HuH-7 (cell line): ENCODE measurements around the gene ADCY1.

Source experiments
- DNase-seq: peaks from one replicate; pipeline ENCODE4 v3.0.0; 2011; ENCODE audit warnings: low spot score

The ADCY1 gene

GRCh38 chr7:45578022-45578421 is 3.9 kb downstream of the ADCY1 start:
- DNase-seq = no peak

GRCh38 chr7:45578467-45578866 is 4.3 kb downstream of the ADCY1 start:
- no peak for DNase-seq

GRCh38 chr7:45579391-45579801 is 5.2 kb downstream of the ADCY1 start:
- DNase-seq = no peak

- no peak for DNase-seq
These were observed 6.1 kb downstream of the ADCY1 start for GRCh38 chr7:45580053-45580872.

GRCh38 chr7:45581271-45581780 is 7.2 kb downstream of the ADCY1 start:
- no peak for DNase-seq

GRCh38 chr7:45582136-45582749 is 8.1 kb downstream of the ADCY1 start:
- DNase-seq = no peak

GRCh38 chr7:45582868-45583277 is 8.7 kb downstream of the ADCY1 start:
- DNase-seq = no peak

GRCh38 chr7:45583296-45583695 is 9.1 kb downstream of the ADCY1 start:
- no peak for DNase-seq

GRCh38 chr7:45584261-45585210 is 10.4 kb downstream of the ADCY1 start:
- DNase-seq = no peak

GRCh38 chr7:45585628-45586027 is 11.5 kb downstream of the ADCY1 start:
- DNase-seq = no peak

GRCh38 chr7:45586542-45587520 is 12.7 kb downstream of the ADCY1 start:
- DNase-seq = no peak

GRCh38 chr7:45588466-45588865 is 14.3 kb downstream of the ADCY1 start:
- no peak for DNase-seq

- no peak for DNase-seq
These were observed 14.9 kb downstream of the ADCY1 start for GRCh38 chr7:45589061-45589460.

GRCh38 chr7:45589915-45590678 is 15.9 kb downstream of the ADCY1 start:
- DNase-seq = no peak

GRCh38 chr7:45590679-45591057 is 16.5 kb downstream of the ADCY1 start:
- no peak for DNase-seq

GRCh38 chr7:45591101-45591906 is 17.1 kb downstream of the ADCY1 start:
- DNase-seq = no peak

GRCh38 chr7:45592230-45592991 is 18.2 kb downstream of the ADCY1 start:
- DNase-seq = no peak

GRCh38 chr7:45593121-45593541 is 19.0 kb downstream of the ADCY1 start:
- DNase-seq = no peak

GRCh38 chr7:45593877-45594276 is 19.7 kb downstream of the ADCY1 start:
- DNase-seq = no peak
